AG04449 (cell line): ENCODE results near the gene LIPE.
"Not testable (repeated sequence)": the region's sequence is repeated elsewhere in the genome, so short reads cannot be mapped to it uniquely, and the experiment has no call there.

Source experiments
- CTCF ChIA-PET: fragments of 350-600 bp; formaldehyde crosslinking; extraction: SDS; loops from one replicate; lab custom pipeline; 2021; ENCODE audit warnings: antibody characterized with exemption; lab: Yijun Ruan, JAX
- POLR2A ChIA-PET: fragments of 400-600, 350-600 bp; formaldehyde crosslinking; extraction: SDS; loops from one replicate; lab custom pipeline; 2020; ENCODE audit warnings: antibody characterized with exemption, inconsistent platforms; lab: Yijun Ruan, JAX
- DNase-seq: peaks from one replicate; pipeline ENCODE4 v3.0.0-alpha.2; 2010; ENCODE audit warnings: low read depth, low spot score
- H3K4me3 ChIP-seq: 2 replicates; pipeline ENCODE4 v1.5.1; 2011; ENCODE audit warnings: low read depth, mild to moderate bottlenecking, control low read depth, low read length
- TF ChIP-seq, protein P1 (sequence below): IDR thresholded peaks from one replicate; pipeline ENCODE4 v1.5.1; 2011; ENCODE audit warnings: mild to moderate bottlenecking, moderate library complexity, low read length, control low read depth, inconsistent platforms; ENCODE audit not compliant: insufficient read depth; ENCODE audit errors: missing control alignments

Gene LIPE

DNA sequence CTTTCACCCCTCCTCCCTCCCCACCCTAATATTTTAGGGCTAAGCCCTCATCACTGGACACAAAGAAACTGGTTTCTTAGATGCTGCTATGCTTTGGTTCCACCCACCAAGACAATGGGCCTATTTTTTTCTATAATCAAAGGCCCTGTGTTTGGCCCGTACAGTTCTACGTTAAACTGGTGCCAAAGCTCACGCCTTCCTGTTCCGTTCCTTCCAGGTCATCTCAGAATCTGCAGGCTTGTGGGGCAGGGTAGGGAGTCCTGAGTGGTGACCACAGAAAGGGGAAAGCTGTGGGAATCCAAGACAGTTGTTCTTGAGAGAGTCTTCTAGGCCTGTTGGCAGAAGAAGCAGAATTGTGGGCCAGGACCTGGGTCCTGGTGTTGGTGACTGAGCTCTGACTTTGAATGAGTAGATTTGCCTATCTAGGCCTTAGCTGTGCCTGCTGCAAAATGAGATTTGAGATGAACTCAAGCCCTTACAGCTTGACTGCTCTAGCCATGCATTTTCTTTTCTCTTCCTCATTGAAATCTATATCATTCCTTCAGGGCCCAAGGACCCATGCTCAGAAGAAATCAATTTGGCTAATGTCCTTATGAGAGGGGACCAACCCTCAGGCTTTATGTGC, 34.6 kb upstream of the LIPE start:
- CTCF ChIA-PET = interaction anchor here (0.9 to 2.0 kb wide), 4 partner anchors 10 to 23 kb away, joined by 3 to 9 read pairs (median 4); no protein-coding TSS in a partner anchor
- TF ChIP-seq, protein P1, sequence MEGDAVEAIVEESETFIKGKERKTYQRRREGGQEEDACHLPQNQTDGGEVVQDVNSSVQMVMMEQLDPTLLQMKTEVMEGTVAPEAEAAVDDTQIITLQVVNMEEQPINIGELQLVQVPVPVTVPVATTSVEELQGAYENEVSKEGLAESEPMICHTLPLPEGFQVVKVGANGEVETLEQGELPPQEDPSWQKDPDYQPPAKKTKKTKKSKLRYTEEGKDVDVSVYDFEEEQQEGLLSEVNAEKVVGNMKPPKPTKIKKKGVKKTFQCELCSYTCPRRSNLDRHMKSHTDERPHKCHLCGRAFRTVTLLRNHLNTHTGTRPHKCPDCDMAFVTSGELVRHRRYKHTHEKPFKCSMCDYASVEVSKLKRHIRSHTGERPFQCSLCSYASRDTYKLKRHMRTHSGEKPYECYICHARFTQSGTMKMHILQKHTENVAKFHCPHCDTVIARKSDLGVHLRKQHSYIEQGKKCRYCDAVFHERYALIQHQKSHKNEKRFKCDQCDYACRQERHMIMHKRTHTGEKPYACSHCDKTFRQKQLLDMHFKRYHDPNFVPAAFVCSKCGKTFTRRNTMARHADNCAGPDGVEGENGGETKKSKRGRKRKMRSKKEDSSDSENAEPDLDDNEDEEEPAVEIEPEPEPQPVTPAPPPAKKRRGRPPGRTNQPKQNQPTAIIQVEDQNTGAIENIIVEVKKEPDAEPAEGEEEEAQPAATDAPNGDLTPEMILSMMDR = no peak
- no peak overlapping the region for H3K4me3 ChIP-seq
- DNase-seq = no peak
- POLR2A ChIA-PET = no interaction called here

DNA sequence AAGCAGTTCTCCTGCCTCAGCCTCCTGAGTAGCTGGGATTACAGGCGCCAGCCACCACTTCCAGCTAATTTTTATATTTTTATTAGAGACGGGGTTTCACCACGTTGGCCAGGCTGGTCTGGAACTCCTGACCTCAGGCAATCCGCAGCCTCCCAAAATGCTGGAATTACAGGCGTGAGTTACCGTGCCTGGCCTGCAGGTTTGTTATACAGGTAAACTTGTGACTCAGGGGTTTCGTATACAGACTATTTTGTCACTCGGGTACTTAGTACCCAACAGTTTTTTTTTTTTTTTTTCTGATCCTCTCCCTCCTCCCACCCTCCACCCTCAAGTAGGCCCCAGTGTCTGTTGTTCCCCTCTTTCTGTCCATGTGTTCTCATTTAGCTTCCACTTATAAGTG, 34.0 kb upstream of the LIPE start:
- DNase-seq, POLR2A ChIA-PET, H3K4me3 ChIP-seq: not testable (repeated sequence)
- CTCF ChIA-PET = interaction anchor here (1.1 to 2.0 kb wide), 3 partner anchors 11 to 23 kb away, joined by 4 to 9 read pairs (median 5); no protein-coding TSS in a partner anchor

- DNase-seq = no peak
- ChIA-PET POLR2A (no interaction called here), CTCF (interaction anchor here (0.9 to 1.7 kb wide), 5 partner anchors 9 to 69 kb away, joined by 3 to 8 read pairs (median 4); no protein-coding TSS in a partner anchor)
- H3K4me3 ChIP-seq = no peak overlapping the region
- TF ChIP-seq, protein P1 = no peak
Measured at GRCh38 chr19:42459926-42460325, 32.7 kb upstream of the LIPE start.

DNA sequence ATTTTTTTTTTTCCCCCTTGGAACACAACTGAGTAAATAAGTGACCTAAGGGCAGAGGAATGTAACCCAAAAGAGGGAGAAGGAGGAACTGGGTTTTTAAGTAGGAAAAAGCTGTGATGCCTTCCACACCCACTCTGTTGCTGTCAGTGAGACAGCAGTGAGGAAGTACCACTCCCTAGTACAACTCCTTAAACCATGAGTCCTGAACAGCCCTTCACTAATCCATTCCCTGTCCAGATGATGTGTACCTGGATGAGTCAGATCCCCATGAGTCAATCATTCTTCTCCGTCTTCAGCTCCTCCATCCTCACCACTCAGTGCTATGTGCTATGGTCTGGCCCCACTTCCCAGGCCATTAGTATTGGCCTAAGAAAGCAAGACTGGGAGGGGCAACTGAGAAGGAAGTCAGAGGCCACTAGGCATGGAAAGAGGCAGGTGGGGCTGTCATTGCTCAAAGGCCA, 28.5 kb upstream of the LIPE start:
- TF ChIP-seq, protein P1 = no peak
- CTCF ChIA-PET = interaction anchor here (0.6 to 10.2 kb wide), 7 partner anchors 11 to 141 kb away, joined by 3 to 109 read pairs (median 6); partner anchors contain the start of genes CEACAM1 and CXCL17
- H3K4me3 ChIP-seq = no peak overlapping the region
- POLR2A ChIA-PET = no interaction called here
- DNase-seq = no peak

GRCh38 chr19:42455086-42455485, 27.9 kb upstream of the LIPE start:
- TF ChIP-seq, protein P1 = no peak
- POLR2A ChIA-PET = no interaction called here
- DNase-seq = no peak
- CTCF ChIA-PET = interaction anchor here (0.6 to 10.2 kb wide), 11 partner anchors 8 to 141 kb away, joined by 3 to 109 read pairs (median 4); partner anchors contain the start of genes CEACAM1 and CXCL17
- no peak overlapping the region for H3K4me3 ChIP-seq

- ChIA-PET CTCF (interaction anchor here (0.9 to 10.2 kb wide), 9 partner anchors 10 to 144 kb away, joined by 3 to 170 read pairs (median 10); partner anchors contain the start of genes CEACAM1 and CXCL17), POLR2A (no interaction called here)
- DNase-seq = no peak
- TF ChIP-seq, protein P1 = no peak
- no peak overlapping the region for H3K4me3 ChIP-seq
Measured at GRCh38 chr19:42452590-42452989, 25.4 kb upstream of the LIPE start.
